Gastroesophageal sphincter (tissue), 4 donors: Measurements from ENCODE around the gene DDI2. TPM values are rescaled to one million over a fixed set of nuclear protein-coding genes. Genes with fewer than 3 reads are reported as not detected.

Source experiments
- ATAC-seq: fragments of 150-250 bp; one replicate; pipeline ENCODE4 v1.9.1; 2016; ENCODE audit warnings: mild to moderate bottlenecking, moderate library complexity
- H3K27ac ChIP-seq, 4 donors: fragments of 200-600 bp; sonication (generic) in 3 of 4; 1 replicate in 3 of 4; 2 replicates in 1 of 4; pipeline ENCODE4 v1.5.1; 2016 to 2019
- H3K27me3 ChIP-seq: fragments of 200-600 bp; sonication (generic); one replicate; pipeline ENCODE4 v1.5.1; 2019
- H3K36me3 ChIP-seq, 2 donors: fragments of 200-600 bp; sonication (generic); one replicate each; pipeline ENCODE4 v1.5.1; 2019; ENCODE audit warnings: control low read depth in 1 of 2
- H3K4me1 ChIP-seq, 3 donors: fragments of 200-600 bp; sonication (generic); 1 replicate in 2 of 3; 2 replicates in 1 of 3; pipeline ENCODE4 v1.5.1; 2016 to 2019; ENCODE audit warnings: control low read depth in 2 of 3
- H3K4me3 ChIP-seq, 2 donors: fragments of 200-600 bp; sonication (generic); one replicate each; pipeline ENCODE4 v1.5.1; 2019; ENCODE audit warnings: mild to moderate bottlenecking in 1 of 2, moderate library complexity in 1 of 2
- H3K9me3 ChIP-seq, 3 donors: fragments of 200-600 bp; sonication (generic); one replicate each; pipeline ENCODE4 v1.5.1; 2017 to 2019; ENCODE audit warnings: control low read depth in 2 of 3
- EP300 ChIP-seq: sonication (generic); formaldehyde crosslinking; IDR thresholded peaks from one replicate; pipeline ENCODE4 v1.6.1; 2017; ENCODE audit warnings: antibody characterized with exemption, mild to moderate bottlenecking
- POLR2A ChIP-seq, 2 donors: fragments of 450-650 bp; IDR thresholded peaks; one replicate each; pipeline ENCODE4 v1.6.1; 2017; ENCODE audit warnings: antibody characterized with exemption in 2 of 2, mild to moderate bottlenecking in 2 of 2, moderate library complexity in 1 of 2
- POLR2AphosphoS5 ChIP-seq: sonication (generic); formaldehyde crosslinking; IDR thresholded peaks from one replicate; pipeline ENCODE4 v1.6.1; 2017; ENCODE audit warnings: antibody characterized with exemption
- WGBS, 2 donors: methylation state at CpG; one replicate each; pipeline ENCODE4 v1.1.5; 2018; ENCODE audit warnings: low coverage in 1 of 2; 5-methylcytosine and 5-hydroxymethylcytosine counted together
- total RNA-seq, 4 donors: library from RNA; depleted of rRNA; stranded (reverse); fragments of >200 nt; gene quantifications; one replicate each; pipeline ENCODE4 v1.1.0, GENCODE V29; 2016
- TF ChIP-seq, protein P1 (sequence below), 4 experiments: fragments of 200-600 bp in 2 of 4; fragments of 450-650 bp in 2 of 4; sonication (generic) in 1 of 4; IDR thresholded peaks; one replicate each; pipeline ENCODE4 v1.5.1; 2017 to 2019; ENCODE audit warnings: antibody characterized with exemption in 4 of 4, mild to moderate bottlenecking in 2 of 4, moderate library complexity in 2 of 4

Gene DDI2
- 10 to 100 TPM; 14.3 to 37.2 (median 16.5) TPM for total RNA-seq

DNA sequence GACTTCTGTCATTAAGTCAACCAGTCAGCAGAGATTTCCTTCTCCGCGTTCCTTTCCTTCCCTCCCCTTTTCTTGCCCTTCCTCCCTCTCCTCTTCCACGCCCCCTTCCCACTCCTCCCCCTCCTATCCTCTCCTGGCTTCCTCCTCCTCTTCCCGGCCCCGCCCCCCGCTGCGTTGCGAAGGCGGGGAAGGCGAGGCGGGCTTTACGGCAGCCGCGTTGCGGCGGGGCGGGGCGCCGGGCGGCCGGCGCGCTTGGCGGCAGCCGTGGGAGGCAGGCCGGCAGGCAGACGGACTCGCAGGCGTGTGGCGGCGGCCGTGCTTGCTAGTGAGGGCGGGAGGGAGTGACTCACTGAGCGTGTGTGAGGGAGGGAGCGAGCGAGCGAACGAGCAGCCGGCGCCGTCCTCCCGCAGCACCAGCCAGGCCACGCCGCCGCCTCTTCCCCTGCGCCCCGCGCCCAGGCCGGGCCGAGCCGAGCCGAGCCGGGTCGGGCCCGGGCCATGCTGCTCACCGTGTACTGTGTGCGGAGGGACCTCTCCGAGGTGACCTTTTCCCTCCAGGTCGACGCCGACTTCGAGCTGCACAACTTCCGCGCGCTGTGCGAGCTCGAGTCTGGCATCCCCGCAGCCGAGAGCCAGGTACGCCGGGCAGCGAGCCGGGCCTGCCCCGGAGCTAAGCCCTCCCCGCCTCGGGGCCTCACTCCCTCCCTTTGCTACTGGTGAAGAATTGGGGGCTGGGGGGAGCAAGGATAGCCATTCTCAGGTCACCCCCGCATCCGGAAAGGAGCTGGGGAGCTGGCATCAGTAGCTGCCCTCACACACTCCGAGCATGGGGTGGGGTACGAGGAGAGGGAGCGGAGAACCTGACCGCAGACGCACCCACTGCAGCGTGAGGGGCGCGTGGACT, at the start of gene DDI2:
TSS of gene DDI2 (plus strand) at position 286 of the 904 bp plus-strand sequence. CDS start at position 499, 213 bp downstream.
- Histone ChIP-seq H3K27ac (peak within 1 kb of the TSS; percentile 90 to 98 (median 94)), H3K4me1 (peaks cover 3 to 52% (median 16%) of the 10 kb centered on the region in 3 donors), H3K9me3 (no peaks in the 10 kb centered on the region), H3K36me3 (no peaks in the 10 kb centered on the region), H3K4me3 (peak within 1 kb of the TSS; percentile 83 to 95), H3K27me3 (no peaks in the 10 kb centered on the region)
- ATAC-seq: peak; percentile 97
- 0% methylated on average over 2 to 5 of the region's 86 CpGs for WGBS, 2 donors
- TF ChIP-seq POLR2A (IDR thresholded peaks at IDR 0.05): peak; percentile 87 to 95
- peak; percentile 92 for TF ChIP-seq POLR2AphosphoS5
- TF ChIP-seq, protein P1, sequence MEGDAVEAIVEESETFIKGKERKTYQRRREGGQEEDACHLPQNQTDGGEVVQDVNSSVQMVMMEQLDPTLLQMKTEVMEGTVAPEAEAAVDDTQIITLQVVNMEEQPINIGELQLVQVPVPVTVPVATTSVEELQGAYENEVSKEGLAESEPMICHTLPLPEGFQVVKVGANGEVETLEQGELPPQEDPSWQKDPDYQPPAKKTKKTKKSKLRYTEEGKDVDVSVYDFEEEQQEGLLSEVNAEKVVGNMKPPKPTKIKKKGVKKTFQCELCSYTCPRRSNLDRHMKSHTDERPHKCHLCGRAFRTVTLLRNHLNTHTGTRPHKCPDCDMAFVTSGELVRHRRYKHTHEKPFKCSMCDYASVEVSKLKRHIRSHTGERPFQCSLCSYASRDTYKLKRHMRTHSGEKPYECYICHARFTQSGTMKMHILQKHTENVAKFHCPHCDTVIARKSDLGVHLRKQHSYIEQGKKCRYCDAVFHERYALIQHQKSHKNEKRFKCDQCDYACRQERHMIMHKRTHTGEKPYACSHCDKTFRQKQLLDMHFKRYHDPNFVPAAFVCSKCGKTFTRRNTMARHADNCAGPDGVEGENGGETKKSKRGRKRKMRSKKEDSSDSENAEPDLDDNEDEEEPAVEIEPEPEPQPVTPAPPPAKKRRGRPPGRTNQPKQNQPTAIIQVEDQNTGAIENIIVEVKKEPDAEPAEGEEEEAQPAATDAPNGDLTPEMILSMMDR (IDR thresholded peaks at IDR 0.05): peak in 1 of 4 experiments; percentile 10
- no peak for TF ChIP-seq EP300

DNA sequence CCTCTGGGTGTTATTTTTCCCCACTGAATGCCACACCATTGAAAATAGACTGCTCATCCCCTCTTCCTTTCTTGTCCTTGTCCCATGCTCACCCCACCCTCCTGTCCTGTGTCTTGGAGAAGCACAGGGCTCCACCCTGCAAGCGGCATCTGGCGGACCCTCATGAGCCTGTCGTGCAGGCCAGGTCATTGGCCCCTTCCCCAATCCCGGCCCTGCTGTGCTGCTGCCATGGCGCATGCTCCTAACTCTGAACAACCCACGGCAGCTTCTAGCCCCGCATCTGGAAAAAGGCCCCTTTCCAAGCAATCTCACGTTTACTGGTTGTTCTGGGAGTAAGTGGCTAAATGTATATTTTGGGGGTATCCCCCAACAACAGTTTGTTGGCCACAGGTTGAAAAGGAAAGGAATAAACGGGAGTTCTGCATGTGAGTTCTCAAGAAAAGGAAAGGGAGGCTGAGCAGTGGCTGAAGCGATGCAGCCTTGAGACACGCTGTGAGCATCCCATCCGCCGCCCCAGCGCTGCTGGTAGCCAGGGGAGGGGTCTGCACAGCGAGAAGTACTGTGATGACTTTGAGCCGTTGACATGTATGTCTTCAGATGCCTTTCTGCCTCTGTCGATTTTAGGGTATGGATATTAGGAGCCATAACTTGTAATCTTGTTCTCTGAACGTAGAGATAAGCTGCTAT, 48.7 kb upstream of the DDI2 start:
- H3K4me1 ChIP-seq: no peaks in the 10 kb centered on the region
- ATAC-seq: no peak
- H3K27me3 ChIP-seq: no peaks in the 10 kb centered on the region
- WGBS, 2 donors: 70 to 80% methylated on average over 5 to 6 of the region's 18 CpGs
- no peaks in the 10 kb centered on the region for H3K9me3 ChIP-seq
- no peak overlapping the region for H3K4me3 ChIP-seq
- TF ChIP-seq, protein P1 (IDR thresholded peaks at IDR 0.05): no peak
- no peak for TF ChIP-seq POLR2AphosphoS5
- H3K27ac ChIP-seq: no peak overlapping the region
- peaks cover 5 to 77% of the 10 kb centered on the region in 2 donors for H3K36me3 ChIP-seq

DNA sequence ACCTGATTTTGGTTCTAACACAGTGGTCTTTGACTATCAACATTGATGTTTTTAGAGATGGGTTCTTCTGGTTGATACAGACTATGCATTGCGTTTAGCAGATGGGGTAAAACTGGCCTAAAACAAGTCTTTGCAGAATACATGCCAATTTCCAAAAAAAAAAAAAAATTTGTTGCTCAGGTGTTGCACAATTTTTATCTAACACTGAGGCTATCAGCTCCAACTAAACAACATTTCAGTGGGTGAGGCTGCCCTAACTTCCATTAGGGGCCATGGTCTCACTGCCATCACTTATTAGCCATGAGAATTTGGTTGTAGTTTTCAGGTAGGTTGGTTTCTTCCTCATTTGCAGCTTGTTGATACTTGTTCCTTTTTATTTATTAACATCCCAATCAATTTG, 46.4 kb upstream of the DDI2 start:
- Histone ChIP-seq H3K36me3 (peaks cover 0 to 61% of the 10 kb centered on the region in 2 donors), H3K27ac (no peak overlapping the region), H3K4me3 (no peak overlapping the region), H3K9me3 (no peaks in the 10 kb centered on the region), H3K27me3 (no peaks in the 10 kb centered on the region), H3K4me1 (no peaks in the 10 kb centered on the region)
- TF ChIP-seq POLR2AphosphoS5 (no peak), EP300 (no peak), POLR2A (IDR thresholded peaks at IDR 0.05) (no peak)
- TF ChIP-seq, protein P1 (IDR thresholded peaks at IDR 0.05): no peak
- WGBS, 2 donors: 100% methylated on average over 1 of the region's 1 CpG
- ATAC-seq: no peak

DNA sequence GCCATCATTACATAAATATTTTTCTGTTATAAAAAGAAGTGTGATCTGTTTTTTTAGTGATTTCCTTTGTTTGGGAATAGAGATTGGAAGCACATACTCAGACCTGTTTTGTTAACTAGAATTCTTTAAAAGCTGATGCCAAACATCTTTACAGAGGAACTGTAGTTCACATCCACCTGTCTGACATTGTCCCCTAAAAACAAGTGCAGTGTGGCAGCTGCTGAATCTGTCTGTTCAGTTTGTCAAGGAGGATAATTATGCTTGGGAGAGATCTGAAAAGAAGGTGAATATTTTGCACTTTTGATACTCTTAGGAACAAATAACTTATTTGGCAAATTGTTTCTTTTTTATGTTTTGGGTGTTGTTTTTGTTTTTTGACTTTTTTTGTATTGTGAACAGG, 46.0 kb upstream of the DDI2 start:
- Histone ChIP-seq H3K4me3 (no peak overlapping the region), H3K27ac (no peak overlapping the region), H3K4me1 (no peaks in the 10 kb centered on the region), H3K9me3 (no peaks in the 10 kb centered on the region), H3K36me3 (peaks cover 0 to 57% of the 10 kb centered on the region in 2 donors), H3K27me3 (no peaks in the 10 kb centered on the region)
- no peak for ATAC-seq
- TF ChIP-seq, protein P1 (IDR thresholded peaks at IDR 0.05): no peak

DNA sequence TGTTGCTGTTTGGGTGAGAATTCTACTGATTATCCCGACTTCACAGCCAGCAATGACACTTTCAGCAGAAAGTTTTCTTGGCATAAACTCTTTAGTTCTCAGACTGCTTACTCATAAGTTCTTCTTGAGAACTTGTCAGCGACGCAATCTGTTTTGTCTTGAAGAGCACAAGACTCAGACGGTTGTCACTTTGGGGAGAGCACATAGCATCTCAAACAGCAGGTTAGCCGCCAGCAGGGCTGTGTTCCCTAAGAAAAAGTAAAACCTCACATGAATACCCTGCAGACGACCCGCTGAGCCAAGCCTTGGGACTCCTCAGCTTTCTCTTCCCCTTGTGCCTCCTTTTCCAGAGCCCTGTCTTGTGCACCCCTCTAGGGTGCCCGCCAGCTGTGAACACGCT, 43.8 kb upstream of the DDI2 start:
- H3K4me3 ChIP-seq: no peak overlapping the region
- 75 to 76% methylated on average over 8 of the region's 9 CpGs for WGBS, 2 donors
- no peak overlapping the region for H3K27ac ChIP-seq
- no peaks in the 10 kb centered on the region for H3K27me3 ChIP-seq
- peaks cover 0 to 35% of the 10 kb centered on the region in 2 donors for H3K36me3 ChIP-seq
- TF ChIP-seq POLR2AphosphoS5 (no peak), POLR2A (IDR thresholded peaks at IDR 0.05) (no peak), EP300 (no peak)
- TF ChIP-seq, protein P1 (IDR thresholded peaks at IDR 0.05): no peak
- no peaks in the 10 kb centered on the region for H3K9me3 ChIP-seq
- no peaks in the 10 kb centered on the region for H3K4me1 ChIP-seq
- no peak for ATAC-seq
